Neural progenitor cell (in vitro differentiated cells): ENCODE results near the gene INTS11.
A peak's percentile ranks its signal among the peaks of the same experiment; 100 is the strongest.

Source experiments
- EZH2 ChIP-seq: fragments of 200-600 bp; sonication (generic); IDR thresholded peaks from 2 replicates; pipeline ENCODE4 v1.6.1; 2017; ENCODE audit warnings: antibody characterized with exemption, mild to moderate bottlenecking, moderate library complexity
- TF ChIP-seq, protein P1 (sequence below): fragments of 200-600 bp; sonication (generic); IDR thresholded peaks from 2 replicates; pipeline ENCODE4 v1.5.1; 2017; ENCODE audit warnings: antibody characterized with exemption, mild to moderate bottlenecking

DNA sequence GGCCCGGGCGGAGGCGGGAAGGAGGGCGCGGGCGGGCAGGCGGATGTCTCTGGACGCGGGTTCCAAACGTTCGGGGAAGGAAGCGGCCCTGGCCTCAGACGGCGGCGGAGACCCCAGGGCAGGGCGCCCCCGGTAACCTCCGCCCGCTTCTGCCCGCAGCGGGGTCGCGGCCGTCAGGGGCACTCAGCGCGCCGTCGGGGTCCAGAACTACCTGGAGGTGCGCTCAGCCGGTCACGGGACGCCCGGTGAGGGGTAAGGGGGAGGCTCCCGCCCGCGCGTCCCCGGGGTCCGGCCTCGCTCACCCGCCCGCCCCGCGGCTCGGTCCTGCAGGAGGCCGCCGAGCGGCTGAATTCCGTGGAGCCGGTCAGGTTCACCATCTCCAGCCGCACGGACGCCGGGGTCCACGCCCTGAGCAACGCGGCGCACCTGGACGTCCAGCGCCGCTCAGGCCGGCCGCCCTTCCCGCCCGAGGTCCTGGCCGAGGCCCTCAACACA is 15.7 kb downstream of the INTS11 start:
- TF ChIP-seq, protein P1, sequence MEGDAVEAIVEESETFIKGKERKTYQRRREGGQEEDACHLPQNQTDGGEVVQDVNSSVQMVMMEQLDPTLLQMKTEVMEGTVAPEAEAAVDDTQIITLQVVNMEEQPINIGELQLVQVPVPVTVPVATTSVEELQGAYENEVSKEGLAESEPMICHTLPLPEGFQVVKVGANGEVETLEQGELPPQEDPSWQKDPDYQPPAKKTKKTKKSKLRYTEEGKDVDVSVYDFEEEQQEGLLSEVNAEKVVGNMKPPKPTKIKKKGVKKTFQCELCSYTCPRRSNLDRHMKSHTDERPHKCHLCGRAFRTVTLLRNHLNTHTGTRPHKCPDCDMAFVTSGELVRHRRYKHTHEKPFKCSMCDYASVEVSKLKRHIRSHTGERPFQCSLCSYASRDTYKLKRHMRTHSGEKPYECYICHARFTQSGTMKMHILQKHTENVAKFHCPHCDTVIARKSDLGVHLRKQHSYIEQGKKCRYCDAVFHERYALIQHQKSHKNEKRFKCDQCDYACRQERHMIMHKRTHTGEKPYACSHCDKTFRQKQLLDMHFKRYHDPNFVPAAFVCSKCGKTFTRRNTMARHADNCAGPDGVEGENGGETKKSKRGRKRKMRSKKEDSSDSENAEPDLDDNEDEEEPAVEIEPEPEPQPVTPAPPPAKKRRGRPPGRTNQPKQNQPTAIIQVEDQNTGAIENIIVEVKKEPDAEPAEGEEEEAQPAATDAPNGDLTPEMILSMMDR = no peak
- peak; percentile 47 for TF ChIP-seq EZH2
